HG03342 (cell line): Measurements from ENCODE around the gene STARD13.
"Not testable (repeated sequence)": the region's sequence is repeated elsewhere in the genome, so short reads cannot be mapped to it uniquely, and the experiment has no call there.

Experiments used
- ATAC-seq: cut with Tn5 transposase; IDR thresholded peaks from one replicate; pipeline ENCODE4 v1.9.1; 2021; ENCODE audit warnings: mild to moderate bottlenecking, moderate library complexity; ENCODE audit not compliant: unreplicated experiment

The STARD13 gene

DNA sequence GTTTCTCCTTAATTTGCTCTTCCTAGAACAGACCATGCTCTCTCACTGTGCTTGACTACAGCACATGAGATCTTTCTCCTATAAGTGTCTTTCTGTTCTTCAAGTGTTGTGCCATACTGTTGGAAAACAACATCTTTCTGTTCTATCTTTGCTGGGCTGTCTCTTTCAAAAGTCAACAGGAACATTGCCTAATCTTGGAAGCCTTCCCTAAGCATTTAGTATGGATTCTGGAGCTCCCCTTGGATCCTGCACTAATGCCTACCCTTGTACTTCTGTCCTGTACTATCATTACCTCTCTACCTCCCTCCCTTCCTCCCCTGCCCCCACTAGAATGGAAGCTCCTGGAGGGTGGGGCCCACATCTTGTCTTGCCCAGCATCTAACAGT lies 26.8 kb downstream of the STARD13 start:
- no peak for ATAC-seq

DNA sequence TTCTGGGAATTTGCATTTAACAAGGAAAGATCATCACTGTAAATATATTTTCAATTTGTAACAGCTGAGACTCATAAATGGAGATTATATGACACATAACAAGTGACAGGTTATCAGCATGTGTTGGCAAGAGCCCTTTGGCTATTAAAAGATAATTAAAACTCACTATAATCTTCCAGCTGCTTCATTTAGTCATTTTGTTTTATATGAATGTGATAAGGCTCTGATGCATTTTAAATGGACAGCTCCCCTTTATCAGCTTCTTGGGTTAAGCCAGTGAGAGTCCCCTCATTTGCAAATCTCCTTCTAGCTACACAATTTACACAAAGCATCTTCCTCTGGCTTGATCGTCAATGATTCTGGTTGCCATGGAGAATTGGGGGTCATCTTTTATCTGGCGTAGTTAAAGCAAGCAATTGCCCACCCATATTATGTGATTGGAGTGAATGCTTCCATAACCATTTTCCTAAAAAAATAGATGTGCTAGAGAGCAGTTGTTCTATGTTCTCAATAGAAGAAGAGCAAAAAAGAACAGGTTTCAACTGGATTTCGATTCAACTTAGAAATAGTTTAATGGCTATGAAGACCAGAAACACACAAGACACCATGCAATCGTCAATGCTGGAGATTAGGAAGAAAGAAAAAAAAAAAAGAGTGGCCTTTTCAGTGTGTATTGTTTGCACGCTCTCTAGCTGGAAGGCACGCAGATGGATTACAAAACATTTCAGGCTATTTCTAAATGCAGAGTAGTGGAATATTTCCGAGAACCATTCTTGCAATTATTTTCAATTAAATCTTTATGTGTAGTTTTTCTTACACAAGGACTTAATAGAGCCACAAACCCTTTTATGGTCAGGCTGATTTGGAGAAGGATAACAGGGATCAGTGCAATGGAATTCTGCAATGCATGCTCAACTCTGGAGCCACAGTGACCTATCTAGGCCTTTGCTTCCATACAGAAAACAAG lies 27.4 kb downstream of the STARD13 start:
- no peak for ATAC-seq

GRCh38 chr13:33256148-33256840 lies 29.3 kb downstream of the STARD13 start:
- ATAC-seq = no peak

GRCh38 chr13:33252135-33252534 lies 33.4 kb downstream of the STARD13 start:
- no peak for ATAC-seq

DNA sequence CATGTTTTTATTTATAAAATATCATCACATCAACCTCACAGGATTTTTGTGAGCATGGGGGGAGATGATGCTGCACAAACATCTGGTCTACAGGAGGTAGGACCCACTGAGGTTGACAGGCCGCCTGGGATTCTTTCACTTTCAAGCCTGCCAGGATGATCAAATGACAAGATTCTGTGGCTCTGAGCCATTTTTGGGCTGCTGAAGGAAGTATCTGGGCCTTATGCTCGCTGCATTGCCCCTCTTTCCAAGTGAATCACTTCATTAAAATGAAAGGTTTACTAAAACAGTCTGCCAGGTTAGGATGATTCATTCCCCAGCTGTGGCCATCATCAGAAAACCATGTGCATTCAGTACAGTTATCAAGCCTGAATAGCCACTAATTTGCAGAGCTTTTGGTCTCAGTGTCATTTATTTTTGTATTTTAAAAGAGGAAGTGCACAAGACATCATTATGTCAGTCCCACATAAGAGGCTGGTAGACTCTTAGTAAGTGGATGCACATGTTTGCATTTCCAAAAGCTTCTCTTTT lies 34.4 kb downstream of the STARD13 start:
- peak; percentile 84 for ATAC-seq

DNA sequence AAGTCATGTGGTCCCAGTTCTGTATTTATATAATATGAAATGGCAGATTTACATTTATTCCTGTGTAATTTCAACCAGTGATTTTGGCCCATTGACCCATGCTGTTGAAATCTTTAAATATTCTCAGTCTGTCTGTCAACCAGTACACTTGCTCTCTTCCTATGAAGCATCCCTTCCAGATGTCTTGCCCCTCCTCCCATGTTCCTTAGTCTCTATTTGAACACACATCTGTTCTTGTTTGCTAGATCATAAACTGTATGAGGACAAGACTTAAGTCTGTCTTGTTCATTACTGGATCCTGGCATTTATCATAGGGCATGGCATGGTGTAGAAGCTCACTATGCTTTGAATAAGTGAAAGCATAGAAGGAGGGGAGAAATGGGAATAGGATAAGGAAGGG lies 34.9 kb downstream of the STARD13 start:
- ATAC-seq = no peak

- ATAC-seq = no peak
Measured at GRCh38 chr13:33249894-33250293, 35.7 kb downstream of the STARD13 start.

DNA sequence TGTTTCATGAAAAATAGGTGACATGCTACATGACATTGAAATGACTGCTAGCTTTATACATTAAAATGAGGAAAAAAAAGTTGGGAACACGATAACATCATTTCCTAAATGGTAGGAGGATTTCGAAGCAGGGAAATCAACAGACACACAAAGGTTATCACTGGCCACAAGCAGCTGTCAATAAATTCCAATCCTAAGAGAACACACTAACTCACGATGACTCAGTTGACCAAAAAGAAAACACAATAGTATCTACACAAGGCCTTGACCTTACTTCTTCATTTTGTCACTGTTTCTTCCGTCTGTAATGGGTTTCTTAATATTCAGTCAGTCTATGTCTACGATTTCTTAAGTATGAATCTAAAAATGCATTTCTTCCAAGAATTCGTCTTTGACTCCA lies 36.5 kb downstream of the STARD13 start:
- ATAC-seq = no peak

- no peak for ATAC-seq
Measured at GRCh38 chr13:33245505-33246158, 39.9 kb downstream of the STARD13 start.

DNA sequence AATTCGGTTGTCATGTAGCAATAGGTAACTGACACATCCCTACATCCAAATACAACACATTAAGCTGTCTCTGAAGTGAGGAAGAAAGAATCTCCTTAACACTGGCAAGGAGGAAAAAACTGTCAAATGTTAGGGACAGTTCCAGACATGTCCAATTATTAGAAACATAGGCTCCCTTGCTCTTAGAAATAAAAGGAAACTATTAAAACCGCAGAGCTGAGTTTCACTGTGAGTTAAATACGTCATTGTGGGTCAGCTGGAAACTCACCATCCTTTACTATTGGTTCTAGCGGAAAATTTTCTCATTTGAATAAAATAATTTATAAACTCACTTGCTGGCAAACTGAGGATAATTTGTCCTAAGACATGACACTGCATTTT lies 40.7 kb downstream of the STARD13 start:
- no peak for ATAC-seq

DNA sequence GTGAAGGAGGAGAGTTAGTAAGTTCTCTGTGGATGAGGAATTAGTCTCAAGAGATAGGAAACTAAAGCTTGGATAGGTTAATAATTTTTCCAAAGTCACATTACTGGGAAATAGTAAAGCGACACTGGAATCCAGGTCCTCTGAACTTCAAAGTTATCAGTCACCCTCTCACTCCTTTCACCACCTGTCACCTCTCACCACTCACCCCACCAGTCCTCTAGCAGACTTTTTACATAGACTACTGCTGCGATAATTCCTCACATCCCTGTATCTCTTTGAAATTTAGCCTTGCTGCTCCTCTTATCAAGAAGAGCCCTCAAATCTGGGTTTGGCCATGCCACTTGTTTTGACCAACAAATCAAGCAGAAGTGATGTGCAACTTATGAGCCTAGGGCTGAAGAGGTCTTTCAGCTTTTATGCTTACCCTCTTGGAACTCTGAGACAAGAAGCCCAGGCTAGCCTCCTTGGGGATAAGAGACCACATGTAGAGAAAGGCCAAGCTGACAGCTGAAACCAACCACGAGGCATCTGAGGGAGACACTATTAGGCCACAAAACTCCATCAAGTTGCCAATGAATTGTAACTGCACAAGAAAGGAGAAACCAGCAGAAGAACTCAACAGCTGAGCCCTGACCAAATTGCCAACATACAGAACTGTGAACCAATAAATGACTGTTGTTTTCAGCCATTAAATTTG lies 41.2 kb downstream of the STARD13 start:
- no peak for ATAC-seq

DNA sequence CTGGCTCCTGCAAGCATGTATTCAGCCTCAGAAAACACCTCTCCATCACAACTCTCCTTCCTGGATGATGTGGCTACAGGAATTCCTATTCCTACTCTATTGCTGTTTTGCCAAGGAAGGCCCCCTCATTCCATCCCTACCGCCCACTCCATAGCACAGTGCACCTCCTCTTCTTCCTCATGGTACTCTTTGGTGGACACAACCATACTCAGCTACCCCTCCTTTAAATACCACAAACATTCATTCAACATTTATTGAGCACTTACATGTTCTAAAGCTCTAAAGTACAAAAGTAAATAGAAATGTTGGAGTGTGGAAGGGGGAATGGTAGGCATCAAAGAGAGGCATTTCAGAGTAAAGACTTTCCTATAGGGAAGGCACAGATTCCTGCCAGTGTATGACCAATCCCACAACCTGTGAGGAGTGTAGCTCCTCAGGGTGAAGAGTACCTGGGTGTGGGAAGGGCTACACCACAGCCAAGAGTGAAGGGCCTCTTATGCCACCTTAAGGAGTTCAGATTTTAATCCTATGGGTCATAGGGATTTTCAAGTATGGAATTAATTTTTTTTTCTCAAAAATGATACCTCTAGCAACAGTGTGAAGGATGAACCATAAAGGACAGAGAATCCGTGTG lies 42.5 kb downstream of the STARD13 start:
- ATAC-seq = no peak

- not testable (repeated sequence) for ATAC-seq
Measured at GRCh38 chr13:33242372-33242771, 43.2 kb downstream of the STARD13 start.

- no peak for ATAC-seq
Measured at GRCh38 chr13:33236021-33236420, 49.5 kb downstream of the STARD13 start.

DNA sequence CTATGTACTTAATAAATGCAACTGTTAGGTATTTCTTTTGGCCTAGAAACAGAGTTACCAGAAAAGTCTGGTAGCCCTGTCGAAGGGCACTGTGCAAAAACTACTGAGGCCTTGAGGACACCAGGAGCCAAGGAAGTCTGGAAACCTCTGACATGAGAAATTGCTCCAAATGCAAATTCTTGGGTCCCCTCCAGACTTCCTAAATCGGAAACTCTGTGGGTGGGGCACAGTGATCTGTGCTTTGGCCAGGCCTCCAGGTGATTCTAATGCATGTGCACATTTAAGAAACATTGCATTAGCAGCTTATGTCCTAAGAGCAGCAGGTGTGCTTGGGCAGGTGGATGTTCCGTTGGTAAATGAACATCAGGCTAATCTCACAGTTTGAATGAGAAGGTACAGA lies 50.0 kb downstream of the STARD13 start:
- no peak for ATAC-seq

DNA sequence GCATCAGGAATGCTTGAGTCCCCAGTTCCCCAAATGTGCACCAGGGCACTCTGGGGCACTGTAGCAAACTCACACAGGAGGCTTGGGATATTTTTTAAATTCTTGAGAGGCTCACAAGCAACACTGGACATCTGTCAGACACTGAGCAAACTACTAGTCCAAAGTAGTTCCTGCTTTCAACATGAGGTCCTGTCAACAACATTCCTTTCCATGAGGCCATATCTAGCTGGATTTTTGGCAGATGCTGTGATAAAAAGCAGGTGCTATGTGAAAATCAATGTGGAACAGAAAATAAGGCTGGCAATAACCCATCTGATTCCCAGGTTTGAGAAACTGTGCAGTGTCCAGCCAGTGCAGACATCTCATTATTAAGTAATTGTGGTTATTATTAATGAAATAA lies 50.5 kb downstream of the STARD13 start:
- ATAC-seq = no peak

DNA sequence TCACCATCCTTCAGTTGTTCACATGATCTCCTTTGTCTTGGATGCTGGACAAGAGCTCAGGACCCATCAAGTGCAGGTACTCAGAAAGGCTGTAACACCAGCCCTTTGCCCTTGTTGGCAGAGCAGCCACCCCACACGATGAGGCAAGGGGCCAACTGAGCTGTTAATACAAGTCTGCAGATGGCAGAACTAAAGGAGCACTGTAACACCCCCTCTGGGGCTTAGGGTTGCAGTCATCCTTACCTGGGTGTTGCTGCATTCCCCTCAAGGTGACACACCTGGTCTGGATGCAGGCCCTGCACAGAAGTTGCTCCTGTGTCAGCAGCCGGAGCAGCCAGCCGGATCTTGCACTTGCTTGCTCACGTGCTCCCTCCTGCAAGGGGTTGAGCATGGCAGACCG lies 52.0 kb downstream of the STARD13 start:
- ATAC-seq = no peak

GRCh38 chr13:33232883-33233282 lies 52.7 kb downstream of the STARD13 start:
- no peak for ATAC-seq

DNA sequence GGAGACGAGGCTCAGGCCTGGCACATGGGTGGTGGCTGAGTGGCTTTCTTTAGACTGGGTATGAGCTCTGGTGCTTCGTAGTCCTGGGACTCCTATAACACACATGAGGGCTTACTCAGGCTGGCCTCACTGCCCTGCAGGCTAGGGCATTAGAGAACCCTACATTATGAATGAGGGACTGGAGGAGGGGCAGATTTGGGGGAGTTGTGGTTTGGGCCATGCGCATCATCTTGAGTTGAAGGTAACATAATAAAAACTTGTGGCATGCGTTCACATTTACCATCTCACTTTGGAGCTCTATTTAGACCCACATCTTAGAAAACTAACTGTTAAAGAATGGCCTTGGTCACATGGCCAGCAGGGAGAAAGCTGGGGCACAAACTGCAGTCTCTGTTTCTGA lies 54.2 kb downstream of the STARD13 start:
- no peak for ATAC-seq

DNA sequence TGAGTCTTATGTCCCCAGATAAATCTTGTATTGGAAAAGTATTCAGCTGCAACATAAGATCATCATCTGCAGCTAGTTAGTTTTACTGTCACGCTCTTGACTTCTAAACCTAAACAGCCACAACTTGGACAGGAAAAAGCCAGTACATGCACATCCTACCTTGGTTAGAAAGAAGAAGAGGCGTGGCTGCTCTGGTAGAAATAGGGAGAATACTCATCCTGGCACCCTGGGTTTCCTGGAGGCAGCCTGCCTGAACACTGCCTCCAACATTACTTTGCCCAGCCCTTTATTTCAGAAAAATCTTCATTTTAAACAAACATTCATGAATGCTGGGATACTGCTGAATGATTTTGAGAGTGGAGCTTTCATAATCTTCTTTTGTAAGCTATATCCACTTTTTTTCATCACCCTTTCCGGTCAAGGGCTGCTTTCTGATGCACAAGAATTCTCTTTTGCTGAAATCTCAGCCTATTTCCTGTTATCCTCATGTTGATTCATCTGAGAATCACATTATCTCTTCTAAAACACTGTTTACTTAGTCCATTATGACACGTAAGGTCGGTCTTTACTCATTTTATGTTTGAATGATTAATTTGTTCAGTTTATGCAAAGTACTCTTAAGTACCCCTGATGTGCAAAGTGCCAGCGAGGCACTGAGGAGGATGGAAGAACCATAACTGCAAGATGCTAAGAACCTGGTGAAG lies 55.2 kb downstream of the STARD13 start:
- no peak for ATAC-seq
